ENCODE results near the gene RBP4.

The RBP4 gene

DNA sequence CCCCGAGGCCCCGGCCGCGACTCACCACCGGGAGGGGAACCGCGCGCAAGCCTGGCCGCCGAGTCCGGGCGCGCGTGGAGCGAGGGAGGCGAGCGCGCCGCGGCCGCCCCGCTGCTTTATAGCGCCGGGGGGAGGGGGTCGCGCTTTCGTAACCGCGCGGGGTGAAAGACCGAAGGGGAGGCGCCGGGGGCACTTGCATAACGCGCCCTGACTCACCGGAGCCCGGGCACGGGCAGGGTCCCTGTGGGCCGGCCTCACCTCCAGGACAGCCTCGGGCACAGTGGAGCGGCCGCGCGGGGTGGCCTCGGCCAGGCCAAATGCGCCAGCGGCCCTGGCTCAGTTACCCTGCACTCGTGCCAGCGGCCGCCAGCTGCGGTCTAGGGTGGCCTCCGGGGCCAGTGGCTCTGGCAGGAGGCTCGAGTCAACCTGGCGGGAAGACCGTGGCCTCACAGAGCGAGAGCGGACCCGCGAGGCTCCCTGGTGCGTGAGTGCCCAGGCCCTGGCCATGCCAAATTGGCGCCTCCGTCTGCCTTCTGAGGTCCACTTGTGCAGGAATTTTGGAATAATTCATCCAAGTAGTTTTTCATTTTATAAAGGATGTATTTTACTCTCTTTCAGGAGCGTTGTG, at the start of gene RBP4:
Gene RBP4 (minus strand): TSS at position 90 of the 628 bp plus-strand sequence. CDS start 207 bp downstream, outside the sequence.
- no peak for DNase-seq

DNA sequence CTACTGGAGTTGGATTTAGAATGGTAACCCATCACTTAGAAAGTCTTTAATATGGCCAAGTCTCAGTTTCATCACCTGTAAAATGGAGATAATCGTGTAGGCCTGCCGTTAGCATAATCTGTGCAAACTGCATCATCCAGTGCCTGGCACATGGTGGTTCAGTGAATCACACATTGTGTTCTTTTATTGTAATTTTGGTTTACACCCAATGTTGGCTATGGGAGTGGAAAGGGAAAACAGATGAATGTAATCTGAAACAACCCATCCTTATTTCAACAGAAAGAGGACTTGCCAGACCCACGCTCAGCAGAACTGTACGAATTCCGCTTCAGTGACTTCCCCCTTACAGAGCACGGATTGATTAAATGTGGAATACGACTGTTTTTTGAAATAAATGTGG, 38.8 kb upstream of the RBP4 start:
- no peak for DNase-seq

DNA sequence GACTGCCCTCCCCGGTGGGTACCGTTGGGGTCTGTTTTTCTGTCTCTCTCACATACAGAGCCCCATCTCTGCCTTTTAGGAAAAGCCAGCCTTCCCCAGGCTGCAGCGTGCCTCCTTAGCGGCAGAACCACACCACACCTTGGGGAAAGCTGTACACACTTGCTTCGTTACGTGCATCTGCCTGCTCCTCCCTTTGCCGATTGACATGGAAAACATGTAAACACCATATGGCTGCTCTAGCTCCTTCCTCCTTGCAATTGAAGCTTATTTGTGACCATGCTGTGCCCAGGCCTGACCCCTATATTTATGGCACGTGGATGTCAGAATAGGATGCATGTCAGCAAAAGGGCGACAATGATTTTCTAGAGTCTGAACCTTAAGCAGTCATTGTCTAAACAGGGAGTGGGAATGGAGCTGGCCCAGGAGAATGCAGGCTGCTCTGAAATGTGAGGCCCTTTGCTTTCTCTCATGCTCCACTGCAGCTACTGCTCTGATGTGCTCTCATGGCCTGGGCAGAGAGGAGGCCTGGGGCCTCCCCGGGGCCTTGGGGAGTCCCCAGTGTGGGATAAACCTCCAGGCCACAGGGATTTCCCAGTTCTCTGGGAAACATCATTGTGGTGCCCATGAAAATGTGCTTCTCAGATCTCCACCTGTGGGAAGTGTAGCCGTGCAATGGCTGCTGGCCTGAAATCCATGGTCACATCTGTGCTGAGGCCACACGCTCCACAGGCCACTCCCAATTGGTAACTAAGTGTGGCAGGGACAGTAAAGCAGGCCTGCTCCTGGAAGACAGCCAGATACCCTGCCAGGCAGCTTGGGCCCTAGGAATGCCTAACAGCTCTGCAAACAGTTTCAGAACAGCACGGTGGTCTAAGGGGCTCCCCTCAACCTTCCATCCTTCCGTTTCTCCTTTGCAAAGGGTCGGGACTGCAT, 29.9 kb upstream of the RBP4 start:
- DNase-seq, result no peak

DNA sequence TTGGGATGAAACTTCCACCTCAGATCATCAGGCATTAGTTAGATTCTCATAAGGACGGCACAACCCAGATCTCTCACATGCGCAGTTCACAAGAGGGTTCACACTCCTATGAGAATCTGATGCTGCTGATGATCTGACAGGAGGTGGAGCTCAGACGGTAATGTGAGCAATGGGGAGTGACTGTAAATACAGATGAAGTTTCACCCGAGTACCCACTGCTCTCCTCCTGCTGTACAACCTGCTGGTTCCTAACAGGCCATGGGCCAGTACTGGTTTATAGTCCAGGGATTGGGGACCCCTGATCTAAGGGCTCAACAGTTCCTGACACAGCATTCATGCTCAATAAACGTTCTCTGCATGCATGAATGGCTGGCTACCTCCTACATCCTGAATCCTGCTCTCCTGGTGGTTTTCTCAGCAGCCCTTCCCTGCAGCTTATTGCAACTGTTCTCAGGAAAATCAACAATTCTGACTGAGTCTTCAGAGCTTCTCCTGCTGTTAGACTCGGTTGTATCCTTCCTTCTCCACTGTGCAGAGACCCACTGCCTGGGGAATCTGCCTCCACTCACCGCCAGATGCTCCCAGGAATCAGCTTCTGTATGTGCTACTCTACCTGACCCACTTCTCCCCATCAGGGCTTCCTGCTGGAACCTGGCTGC, 28.7 kb upstream of the RBP4 start:
- no peak for DNase-seq

DNA sequence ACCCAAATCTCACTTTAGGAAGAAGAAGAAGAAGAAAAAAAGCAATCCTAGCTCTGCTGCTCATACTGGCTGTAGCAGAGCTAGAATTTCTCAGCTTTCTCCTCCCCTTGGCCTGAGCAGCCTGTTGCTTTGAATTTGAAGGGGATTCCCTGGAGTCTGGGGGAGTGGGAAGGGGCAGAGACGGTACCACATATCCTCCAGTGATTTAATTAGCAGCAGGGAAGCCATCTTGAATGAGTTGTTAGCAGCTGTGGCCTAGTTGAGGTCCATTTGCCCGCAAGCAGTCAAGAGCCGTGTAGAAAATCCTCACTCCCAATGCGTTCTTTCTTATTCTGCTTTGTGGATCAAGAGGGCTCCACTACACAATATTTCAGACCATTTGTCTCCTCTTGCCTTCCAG, 27.8 kb upstream of the RBP4 start:
- no peak for DNase-seq

DNA sequence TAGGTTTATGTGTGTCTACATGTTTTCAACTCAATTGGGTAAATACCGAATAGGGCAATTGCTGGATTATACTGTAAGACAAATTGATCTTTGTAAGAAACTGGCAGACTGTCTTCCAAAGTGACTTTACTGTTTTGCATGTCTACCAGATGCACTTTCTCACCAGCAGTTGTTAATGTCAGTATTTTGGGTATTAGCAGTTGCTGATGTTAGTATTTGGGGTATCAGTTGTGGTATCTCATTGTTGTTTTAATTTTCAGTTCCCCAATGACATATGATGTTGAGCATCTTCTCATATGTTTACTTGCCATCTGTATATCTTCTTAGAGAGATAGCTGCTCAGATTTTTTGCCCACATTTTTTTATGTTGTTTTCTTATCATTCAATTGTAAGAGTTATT, 21.9 kb upstream of the RBP4 start:
- no peak for DNase-seq

DNA sequence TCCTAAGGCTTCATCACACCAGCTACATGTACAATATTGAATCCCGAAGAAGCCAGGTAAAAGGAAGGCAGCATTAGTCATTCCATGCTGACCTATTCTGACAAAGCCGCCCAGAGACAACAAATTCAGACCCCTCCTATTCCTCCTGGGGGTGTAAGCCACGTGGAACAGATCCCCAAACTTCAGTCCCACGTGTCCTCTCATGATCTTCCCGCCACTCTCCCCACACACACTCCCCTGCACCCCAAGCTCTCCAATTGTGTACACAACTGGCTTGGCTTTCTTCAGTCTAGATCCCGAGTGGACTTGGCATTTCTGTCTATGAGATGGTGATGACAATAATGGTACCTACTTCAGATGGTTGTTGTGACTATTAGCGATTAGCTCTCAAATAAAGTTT, 19.9 kb upstream of the RBP4 start:
- no peak for DNase-seq

DNA sequence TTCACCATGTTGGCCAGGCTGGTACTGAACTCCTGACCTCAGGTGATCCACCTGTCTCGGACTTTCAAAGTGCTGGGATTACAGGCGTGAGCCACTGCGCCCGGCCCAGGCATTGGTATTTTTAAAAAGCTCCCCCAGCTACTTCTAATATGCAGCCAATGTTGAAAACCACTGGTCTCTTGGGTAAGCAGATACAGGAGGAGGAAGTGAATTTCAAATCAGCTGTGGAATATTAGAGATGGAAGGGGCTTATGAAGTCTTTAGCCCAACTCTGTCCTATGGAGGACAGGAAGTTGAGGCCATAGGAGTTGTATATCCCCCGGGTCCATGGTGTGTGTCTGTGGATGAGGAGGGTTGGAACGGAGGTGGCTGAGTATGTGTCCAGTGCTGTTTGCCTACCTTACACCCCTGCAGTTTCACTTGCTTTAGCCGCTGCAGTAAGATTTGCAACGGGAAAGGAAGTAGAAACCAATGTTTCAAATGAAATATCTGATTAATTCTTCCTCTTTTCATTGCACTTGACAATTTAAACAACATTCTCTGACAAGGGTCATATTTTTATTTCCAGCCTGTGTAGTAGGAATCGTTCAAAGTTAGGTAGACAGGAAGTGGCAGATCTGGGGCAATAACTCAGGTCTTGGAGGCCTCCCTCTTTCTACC, 14.7 kb upstream of the RBP4 start:
- no peak for DNase-seq

DNA sequence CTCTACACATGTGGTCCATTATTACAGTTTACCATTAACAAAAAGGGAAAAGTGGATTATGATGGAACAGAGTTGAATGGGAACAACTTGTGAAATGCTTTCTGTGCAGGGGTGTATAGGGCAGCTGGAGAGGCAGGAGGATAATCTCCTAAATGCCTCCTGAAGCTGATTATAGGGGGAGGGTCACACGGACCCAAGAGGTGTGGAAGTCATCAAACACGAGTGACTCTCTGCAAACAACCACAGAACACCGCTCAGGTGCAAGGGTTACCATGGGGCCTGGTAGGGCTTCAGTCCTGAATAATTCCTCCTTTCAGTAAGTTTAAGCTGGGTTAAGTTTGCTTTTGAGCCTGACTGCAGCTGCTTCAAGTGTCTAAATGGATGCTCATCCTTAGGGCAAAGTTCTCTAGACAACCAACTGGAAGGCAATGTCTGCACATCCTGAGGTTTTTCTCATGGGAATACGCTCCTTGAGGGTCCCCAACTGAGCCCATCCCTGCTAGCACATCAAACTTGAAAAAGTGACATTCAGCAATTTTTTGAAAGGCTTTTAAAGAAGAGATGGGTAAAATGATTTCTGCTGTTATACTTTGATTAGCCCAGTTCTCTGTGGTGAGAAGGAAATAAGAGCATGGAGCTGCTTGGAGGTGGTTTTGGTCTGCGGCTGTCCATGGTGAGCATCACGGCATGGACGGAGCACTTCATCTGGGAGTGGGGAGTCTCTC, 13.2 kb upstream of the RBP4 start:
- DNase-seq, result no peak

DNA sequence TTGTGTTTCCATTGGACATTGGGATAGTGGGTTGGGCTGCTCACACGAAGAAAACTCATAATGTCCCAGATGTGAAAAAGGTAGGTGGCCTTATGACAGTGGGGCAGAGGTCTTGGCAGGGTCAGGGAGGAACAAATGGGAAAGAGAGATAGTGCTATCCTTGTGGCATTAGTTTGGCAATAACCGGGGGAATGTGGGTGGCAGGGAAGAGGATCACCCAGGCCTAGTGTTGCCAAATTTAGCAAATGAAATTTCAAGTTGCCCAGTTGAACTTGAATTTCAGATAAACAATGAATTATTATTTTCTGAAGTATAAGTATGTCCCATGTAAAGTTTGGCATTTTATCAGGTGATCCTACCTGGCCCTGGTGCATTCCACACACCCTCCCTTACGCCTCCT, 12.1 kb upstream of the RBP4 start:
- DNase-seq, result no peak

DNA sequence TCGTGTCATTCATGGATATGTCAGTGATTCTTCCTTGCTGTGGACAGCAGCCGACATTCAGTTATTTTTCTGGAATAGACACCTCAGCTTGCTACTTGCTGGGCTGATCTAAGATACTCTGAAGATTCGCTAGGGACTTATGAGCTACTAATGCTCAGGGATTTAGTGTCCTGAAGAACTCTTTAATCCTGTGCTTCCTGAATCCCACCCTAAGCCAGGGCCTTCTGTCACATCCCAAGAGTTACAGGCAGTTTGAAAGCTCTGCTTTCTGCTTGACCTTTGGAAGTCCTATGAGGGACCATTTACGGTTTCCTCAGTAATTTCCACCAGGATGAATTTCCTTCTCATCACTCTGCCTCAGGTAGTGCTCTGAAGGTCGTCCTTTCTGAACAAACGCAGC, 11.3 kb upstream of the RBP4 start, which contains the start of gene PDE6C:
Gene PDE6C (plus strand): TSS at position 227 of the 400 bp plus-strand sequence. CDS start 189 bp downstream, outside the sequence.
- DNase-seq, result no peak

DNA sequence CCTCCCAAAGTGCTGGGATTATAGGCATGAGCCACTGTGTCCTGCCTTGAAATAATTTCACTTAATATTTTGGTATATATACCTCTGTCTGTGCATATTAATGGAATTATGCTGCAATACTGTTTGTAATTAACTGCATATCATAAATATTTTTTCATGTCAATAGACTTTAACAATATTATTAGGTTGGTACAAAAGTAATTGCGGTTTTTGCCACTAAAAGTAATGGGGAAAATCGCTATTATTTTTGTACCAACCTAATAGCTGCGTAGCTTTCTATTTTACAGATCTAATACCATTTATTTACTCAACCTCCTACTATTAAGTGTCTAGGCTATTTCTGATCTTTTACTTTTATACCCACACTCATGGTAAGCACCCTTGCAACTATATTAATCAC, 7.4 kb upstream of the RBP4 start:
- DNase-seq, result no peak

DNA sequence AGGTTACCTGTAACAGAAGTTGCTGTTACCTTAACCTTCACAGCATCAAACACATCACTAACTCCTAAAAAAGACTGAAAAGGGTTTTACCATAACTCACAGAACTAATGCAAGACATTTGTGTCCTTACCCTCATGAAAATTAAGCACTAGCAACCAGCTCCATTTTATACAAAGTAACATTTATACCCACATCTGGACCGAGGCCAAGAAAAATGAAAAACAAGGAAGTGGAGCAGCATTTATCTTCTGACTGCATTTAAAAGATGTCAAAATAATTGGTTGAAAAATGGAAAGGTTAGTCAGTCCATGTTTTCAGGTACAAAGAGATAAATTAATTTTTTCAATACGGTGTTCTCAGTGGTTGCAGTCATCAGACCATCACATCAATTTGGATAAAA, 3.1 kb upstream of the RBP4 start:
- no peak for DNase-seq

DNA sequence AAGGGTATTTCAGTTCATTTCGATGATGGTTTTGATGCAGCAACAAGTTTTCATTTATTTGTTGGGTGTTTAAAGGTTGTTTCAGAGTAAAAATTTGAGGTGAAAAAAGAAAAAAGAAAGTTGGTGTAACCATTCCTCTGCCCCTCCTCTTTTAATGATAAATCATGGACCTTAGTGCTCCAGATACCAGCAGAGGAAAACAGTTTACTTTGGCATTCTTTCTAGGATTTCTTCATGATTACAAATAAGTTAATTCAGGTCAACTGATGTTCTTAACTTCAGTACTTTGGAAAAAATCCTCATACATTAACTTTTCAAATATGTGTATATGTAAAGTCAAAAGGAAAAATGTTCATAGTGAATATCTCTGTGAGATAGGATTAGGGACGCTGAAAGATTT, 2.0 kb upstream of the RBP4 start:
- DNase-seq, result no peak

DNA sequence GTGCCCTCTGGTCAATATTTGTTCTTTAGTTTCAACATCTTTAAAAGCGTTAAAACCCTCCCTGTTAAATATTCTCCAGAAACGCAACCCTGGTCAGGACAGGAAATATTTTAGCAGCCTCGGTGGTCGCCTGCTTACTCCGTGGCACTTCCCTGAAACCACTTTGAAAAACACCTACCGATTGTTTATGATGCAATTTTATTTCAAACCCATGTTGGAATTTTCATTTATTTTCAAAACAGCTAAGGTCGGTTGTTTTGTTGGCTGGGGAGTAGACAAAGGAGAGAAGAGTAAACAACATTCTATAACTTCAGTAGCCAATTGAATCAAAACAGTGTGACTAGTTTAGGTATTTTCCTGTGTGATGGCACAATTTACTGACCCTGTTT, 733 bp upstream of the RBP4 start:
- DNase-seq, result no peak

DNA sequence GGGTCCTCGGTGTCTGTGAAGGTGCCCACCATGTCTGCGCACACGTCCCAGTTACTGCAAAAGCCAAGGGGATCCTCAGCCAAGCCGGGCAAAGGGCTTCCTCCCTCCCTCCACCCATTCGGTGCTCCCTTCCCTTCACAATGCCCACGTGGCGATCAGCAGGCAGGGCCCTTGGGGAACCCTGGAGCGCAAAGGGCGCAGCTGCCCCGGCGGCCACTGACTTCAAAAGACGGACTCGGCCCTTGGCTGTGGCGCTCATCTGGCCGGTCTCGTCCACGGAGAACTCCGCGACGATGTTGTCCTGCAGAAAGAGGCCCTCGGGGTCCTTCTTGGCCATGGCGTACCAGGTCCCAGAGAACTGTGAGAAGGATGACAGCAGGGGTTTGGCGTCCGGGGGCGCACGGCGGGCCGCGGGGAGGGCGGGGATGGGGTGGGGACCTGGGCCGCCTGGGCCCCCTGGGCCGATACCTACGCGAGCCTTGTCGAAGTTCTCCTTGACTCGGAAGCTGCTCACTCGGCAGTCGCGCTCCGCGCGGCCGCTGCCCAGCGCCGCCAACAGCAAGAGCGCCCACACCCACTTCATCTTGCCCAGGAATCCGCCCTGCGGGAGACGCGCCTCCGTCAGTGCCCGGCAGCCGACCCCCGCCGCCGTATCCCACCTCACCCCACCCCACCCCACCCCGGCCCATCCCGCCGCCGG, 439 bp downstream of the RBP4 start:
- DNase-seq, result no peak

DNA sequence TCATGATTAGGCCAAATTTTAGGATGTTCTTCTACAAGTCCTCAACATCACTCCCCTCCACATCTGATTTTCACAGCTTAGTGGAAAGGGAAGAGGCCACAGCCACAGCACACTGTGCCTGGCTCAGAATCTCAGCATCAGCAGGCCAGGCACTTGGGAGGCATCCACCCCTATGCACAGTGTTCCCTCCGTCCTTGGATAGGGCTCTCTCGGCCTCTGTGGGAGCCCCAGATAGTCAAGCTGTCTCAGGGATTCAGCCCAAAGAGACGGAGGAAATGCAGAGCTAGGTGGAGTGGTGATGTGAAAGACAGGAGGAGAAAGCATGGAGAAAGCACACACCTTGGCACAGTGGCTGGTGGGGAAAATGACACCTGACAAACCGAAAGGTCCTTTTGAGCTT, 1.3 kb downstream of the RBP4 start:
- DNase-seq, result no peak

DNA sequence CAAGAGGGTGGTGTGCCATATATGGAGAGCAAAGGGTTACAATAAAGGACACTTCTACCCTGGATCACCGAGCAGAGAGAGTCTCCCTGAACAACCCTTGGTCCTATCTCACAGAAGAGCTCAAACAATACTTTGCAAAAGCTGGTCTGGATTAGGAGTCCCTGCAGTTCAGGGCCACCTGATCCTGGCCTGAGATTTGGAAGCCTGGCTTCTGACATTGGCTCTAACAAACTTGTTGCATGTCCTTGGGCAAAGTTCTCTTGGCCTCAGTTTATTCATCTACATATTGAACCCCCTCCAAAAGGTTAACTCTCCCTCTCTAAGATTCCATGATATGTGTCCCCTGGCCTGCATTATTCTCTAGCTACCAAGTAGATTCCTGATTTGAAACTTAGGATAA, 1.7 kb downstream of the RBP4 start:
- DNase-seq, result no peak

DNA sequence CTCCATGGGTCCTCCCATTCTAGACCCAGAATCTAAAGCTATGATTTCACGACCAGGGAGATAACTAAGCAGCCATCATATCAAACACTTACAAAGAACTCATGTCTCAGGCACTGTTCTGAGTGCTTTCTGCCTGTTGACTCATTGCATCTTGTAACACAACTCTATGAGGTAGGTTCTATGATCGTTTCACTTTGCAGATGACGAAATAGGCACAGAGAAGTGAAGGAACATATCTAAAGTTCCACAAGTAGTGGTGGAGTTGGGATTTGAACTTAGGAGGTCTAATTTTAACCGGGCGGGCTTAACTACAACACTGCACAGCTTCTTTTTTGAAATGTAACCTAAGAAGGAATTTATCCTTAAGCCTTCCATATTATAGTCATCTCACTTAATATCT, 2.9 kb downstream of the RBP4 start:
- DNase-seq, result no peak

DNA sequence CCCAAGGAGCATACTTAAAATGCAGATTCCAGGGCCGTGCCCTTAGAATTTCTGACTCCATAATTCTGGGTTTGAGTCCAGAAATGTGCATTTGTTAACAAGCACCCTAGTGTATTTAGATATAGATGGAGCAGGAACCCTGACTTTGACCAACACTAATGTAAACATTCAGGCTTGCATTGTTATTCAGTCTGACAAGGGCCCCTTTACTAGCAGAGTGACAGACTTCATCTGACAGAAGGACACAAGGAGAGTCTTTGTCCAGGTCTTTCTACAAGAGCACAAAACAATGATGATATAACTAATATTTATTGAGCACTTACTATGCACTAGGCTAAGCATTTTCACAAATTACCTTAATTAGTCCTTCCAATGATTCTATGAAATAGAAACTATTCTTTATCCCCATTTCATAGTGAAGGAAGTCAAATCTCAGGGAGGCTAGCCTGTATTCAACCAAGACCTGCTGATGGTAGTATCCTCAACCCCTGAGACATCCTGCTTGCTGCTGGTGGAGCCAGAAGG, 3.9 kb downstream of the RBP4 start:
- no peak for DNase-seq

DNA sequence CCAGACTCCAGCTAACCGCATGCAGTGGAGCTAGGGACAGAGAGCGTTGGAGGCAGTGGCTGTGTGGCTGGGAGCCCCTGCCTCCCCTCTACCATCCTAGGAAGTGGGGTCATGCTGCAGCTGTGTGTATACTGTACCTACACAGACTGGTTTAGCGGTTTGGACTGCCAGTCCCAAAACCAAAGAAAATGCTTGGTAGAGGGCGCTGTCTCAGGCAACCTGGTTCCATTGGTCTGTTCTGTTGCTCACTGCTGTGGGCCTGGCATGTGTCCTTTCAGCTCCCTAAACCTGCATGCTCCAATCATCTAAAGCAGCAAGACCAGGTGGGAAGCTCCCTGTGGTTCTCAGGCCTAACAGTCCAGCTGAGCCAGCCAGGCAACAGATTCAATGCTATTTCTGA, 4.5 kb downstream of the RBP4 start:
- DNase-seq, result no peak
